Smooth muscle cell (in vitro differentiated cells): ENCODE measurements around the gene TPST2. TPM values are rescaled to one million over a fixed set of nuclear protein-coding genes. Genes with fewer than 3 reads are reported as not detected.

ENCODE experiments used
- DNase-seq: peaks from one replicate; lab custom pipeline; 2025; ENCODE audit not compliant: unreplicated experiment; lab: John Stamatoyannopoulos, UW
- H2AFZ ChIP-seq: fragments of 200-600 bp; sonication (generic); 2 replicates; pipeline ENCODE4 v1.6.0; 2016; ENCODE audit warnings: antibody characterized with exemption, low read depth, mild to moderate bottlenecking
- H3F3A ChIP-seq: fragments of 200-600 bp; sonication (generic); 2 replicates; pipeline ENCODE4 v1.6.0; 2017; ENCODE audit warnings: antibody characterized with exemption, low read depth
- H3K27ac ChIP-seq: fragments of 200-600 bp; sonication (generic); 2 replicates; pipeline ENCODE4 v1.5.1; 2016; ENCODE audit warnings: low read depth, mild to moderate bottlenecking
- H3K27me3 ChIP-seq: fragments of 200-600 bp; sonication (generic); 2 replicates; pipeline ENCODE4 v1.6.1; 2016; ENCODE audit warnings: low read depth, mild to moderate bottlenecking
- H3K36me3 ChIP-seq: fragments of 200-600 bp; sonication (generic); 2 replicates; pipeline ENCODE4 v1.5.1; 2016; ENCODE audit warnings: low read depth
- H3K4me1 ChIP-seq: fragments of 200-600 bp; sonication (generic); 2 replicates; pipeline ENCODE4 v1.5.1; 2016; ENCODE audit warnings: low read depth
- H3K4me2 ChIP-seq: fragments of 200-600 bp; sonication (generic); 2 replicates; pipeline ENCODE4 v1.6.0; 2016; ENCODE audit warnings: mild to moderate bottlenecking
- H3K4me3 ChIP-seq: fragments of 200-600 bp; sonication (generic); 2 replicates; pipeline ENCODE4 v1.5.1; 2016; ENCODE audit warnings: mild to moderate bottlenecking
- H3K79me2 ChIP-seq: fragments of 200-600 bp; sonication (generic); 2 replicates; pipeline ENCODE4 v1.6.0; 2016; ENCODE audit warnings: low read depth, mild to moderate bottlenecking
- H3K9ac ChIP-seq: fragments of 200-600 bp; sonication (generic); 2 replicates; pipeline ENCODE4 v1.6.0; 2016; ENCODE audit warnings: low read depth
- H3K9me3 ChIP-seq: fragments of 200-600 bp; sonication (generic); replicated peaks from 2 replicates; pipeline ENCODE4 v1.5.1; 2016; ENCODE audit warnings: low read depth
- H4K20me1 ChIP-seq: fragments of 200-600 bp; sonication (generic); 2 replicates; pipeline ENCODE4 v1.6.0; 2016; ENCODE audit warnings: low read depth
- WGBS: methylation state at CpG from one replicate; pipeline ENCODE4 v1.1.7; 2016; ENCODE audit warnings: low lambda C conversion rate; 5-methylcytosine and 5-hydroxymethylcytosine counted together
- microRNA counts: library from miRNA; unstranded; fragments of <30 nt; microRNA quantifications from one replicate; lab custom pipeline; 2016
- microRNA-seq: library from miRNA; unstranded; fragments of <30 nt; microRNA quantifications from one replicate; pipeline ENCODE4, GENCODE V29; 2016; ENCODE audit warnings: borderline number of aligned reads
- polyA plus RNA-seq: library from polyadenylated mRNA; unstranded; fragments of >200 nt; fragmentation: Nextera tagmentation; extraction: Ambion mirVana; gene quantifications from 2 replicates; pipeline ENCODE4 v1.2.1, GENCODE V29; 2016
- small RNA-seq: library from RNA; depleted of rRNA; stranded (forward); fragments of <200 nt; gene quantifications from one replicate; pipeline ENCODE3, GENCODE V24; 2014
- total RNA-seq: library from RNA; depleted of rRNA; stranded (reverse); fragments of >200 nt; gene quantifications from 2 replicates; pipeline ENCODE4 v1.2.3, GENCODE V29; 2014
- TF ChIP-seq, protein P1 (sequence below): fragments of 200-600 bp; sonication (generic); IDR thresholded peaks from 2 replicates; pipeline ENCODE4 v1.5.1; 2017; ENCODE audit warnings: borderline replicate concordance, mild to moderate bottlenecking, antibody characterized with exemption; ENCODE audit not compliant: insufficient read depth, poor library complexity, severe bottlenecking

Gene TPST2
- total and polyA plus RNA-seq, 2 experiments from 2014 or later = 44.1 to 48.5 TPM

DNA sequence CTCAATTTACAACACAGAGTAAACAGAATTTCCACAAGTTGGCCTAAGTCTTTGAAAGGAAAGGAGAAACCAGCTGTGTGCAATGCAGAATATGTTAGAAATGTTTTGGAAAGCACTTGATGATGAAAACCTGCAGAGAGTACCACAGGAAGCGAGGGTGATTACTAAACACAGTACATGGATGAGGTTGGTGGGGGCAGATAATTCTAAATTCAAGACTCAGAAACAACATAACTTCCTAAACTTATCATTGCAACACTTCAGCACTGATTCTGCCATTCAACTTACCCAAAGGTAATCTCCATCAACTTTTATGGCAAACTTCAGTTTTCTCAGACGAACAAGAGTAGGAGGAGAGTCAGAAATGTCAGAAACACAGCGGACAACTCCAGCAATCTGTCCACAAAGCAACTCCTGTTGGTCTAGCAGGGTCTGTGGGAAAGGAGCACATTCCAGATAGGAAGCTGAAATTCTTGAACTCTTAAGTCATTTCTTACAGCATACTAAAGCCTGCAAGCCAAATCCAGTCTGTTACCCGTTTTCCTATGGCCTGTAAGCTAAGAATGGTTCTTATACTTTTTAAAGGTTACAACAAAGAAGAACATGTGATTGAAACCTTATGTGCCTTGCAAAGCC lies 113.1 kb downstream of the TPST2 start:
- H3K27me3 ChIP-seq = no peaks in the 10 kb centered on the region
- H3K4me3 ChIP-seq = no peak overlapping the region
- H3F3A ChIP-seq = peaks cover 20% of the 10 kb centered on the region
- peak overlapping the region; percentile 42 for H3K9ac ChIP-seq
- DNase-seq = no peak
- no peaks in the 10 kb centered on the region for H3K9me3 ChIP-seq
- WGBS = 26% methylated on average over 4 of the region's 4 CpGs
- no peak overlapping the region for H2AFZ ChIP-seq
- peak overlapping the region; percentile 65 for H3K4me2 ChIP-seq
- no peaks in the 10 kb centered on the region for H4K20me1 ChIP-seq
- peak overlapping the region; percentile 95 for H3K27ac ChIP-seq
- H3K4me1 ChIP-seq = peaks cover 13% of the 10 kb centered on the region
- TF ChIP-seq, protein P1, sequence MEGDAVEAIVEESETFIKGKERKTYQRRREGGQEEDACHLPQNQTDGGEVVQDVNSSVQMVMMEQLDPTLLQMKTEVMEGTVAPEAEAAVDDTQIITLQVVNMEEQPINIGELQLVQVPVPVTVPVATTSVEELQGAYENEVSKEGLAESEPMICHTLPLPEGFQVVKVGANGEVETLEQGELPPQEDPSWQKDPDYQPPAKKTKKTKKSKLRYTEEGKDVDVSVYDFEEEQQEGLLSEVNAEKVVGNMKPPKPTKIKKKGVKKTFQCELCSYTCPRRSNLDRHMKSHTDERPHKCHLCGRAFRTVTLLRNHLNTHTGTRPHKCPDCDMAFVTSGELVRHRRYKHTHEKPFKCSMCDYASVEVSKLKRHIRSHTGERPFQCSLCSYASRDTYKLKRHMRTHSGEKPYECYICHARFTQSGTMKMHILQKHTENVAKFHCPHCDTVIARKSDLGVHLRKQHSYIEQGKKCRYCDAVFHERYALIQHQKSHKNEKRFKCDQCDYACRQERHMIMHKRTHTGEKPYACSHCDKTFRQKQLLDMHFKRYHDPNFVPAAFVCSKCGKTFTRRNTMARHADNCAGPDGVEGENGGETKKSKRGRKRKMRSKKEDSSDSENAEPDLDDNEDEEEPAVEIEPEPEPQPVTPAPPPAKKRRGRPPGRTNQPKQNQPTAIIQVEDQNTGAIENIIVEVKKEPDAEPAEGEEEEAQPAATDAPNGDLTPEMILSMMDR = no peak
- H3K36me3 ChIP-seq = no peaks in the 10 kb centered on the region
- peaks cover 9% of the 10 kb centered on the region for H3K79me2 ChIP-seq

DNA sequence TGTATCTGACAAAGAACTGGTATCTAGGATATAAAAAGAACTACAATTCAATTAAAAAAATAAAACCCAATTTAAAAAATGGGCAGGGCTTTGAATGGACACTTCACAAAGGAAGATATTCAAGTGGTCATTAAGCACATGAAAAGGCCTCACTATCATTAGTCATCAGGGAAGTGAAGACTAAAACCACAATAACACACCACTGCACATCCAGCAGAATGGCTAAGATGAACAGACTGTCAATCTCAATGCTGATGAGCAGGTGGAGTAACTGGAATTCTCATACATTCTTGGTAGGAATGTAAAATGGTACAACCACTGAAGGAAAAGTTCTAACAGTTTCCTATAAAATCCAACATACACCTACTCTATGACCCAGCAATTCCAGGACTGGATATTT lies 115.2 kb downstream of the TPST2 start:
- Histone ChIP-seq H3K36me3 (no peaks in the 10 kb centered on the region), H3K4me1 (peaks cover 6% of the 10 kb centered on the region), H3K79me2 (peaks cover 9% of the 10 kb centered on the region), H4K20me1 (no peaks in the 10 kb centered on the region), H3F3A (peaks cover 18% of the 10 kb centered on the region), H3K27me3 (no peaks in the 10 kb centered on the region), H3K4me3 (no peak overlapping the region), H2AFZ (no peak overlapping the region), H3K9me3 (no peaks in the 10 kb centered on the region), H3K27ac (peak overlapping the region; percentile 97), H3K4me2 (peak overlapping the region; percentile 14), H3K9ac (no peak overlapping the region)
- DNase-seq = no peak
- TF ChIP-seq, protein P1 = no peak

MicroRNAs encoded within 50 kb of the gene (microRNA counts, 767-probe panel; counts per million panel counts)
- microRNA hsa-miR-548j (lab: Ali Mortazavi, UCI) = 183 counts per million

Small RNAs within 50 kb of the gene (microRNA-seq; reads per million reads assigned to microRNA genes)
- 9.4 reads per million, percentile 11 among the genes with 10 or more reads in this experiment for gene MIR548J

Small RNAs within 50 kb of the gene (small RNA-seq; reads per million reads assigned to genes)
- 0.13 reads per million for gene MIR548J

Other genes with a start within 250 kb of the TPST2 start
- 2.4 and 4.5 TPM in 2 replicates for gene ASPHD2, start 160.9 kb downstream of the TPST2 start, total RNA-seq
- 3.7 and 5.3 TPM in 2 replicates for gene ASPHD2, start 160.9 kb downstream of the TPST2 start, polyA plus RNA-seq
- 23.5 and 46.3 TPM in 2 replicates for gene HPS4, start 106.3 kb downstream of the TPST2 start, total RNA-seq
- 18.2 and 21.2 TPM in 2 replicates for gene HPS4, start 106.3 kb downstream of the TPST2 start, polyA plus RNA-seq
- gene SRRD, start 106.3 kb downstream of the TPST2 start, total RNA-seq = 20.7 and 35.8 TPM in 2 replicates
- 34.5 and 38.6 TPM in 2 replicates for gene SRRD, start 106.3 kb downstream of the TPST2 start, polyA plus RNA-seq
- 22.5 and 34.9 TPM in 2 replicates for gene TFIP11, start 77.7 kb downstream of the TPST2 start, total RNA-seq
- 25.7 and 27.7 TPM in 2 replicates for gene TFIP11, start 77.7 kb downstream of the TPST2 start, polyA plus RNA-seq
- gene CRYBB1, start 27.9 kb upstream of the TPST2 start, total RNA-seq = 0.27 TPM in 1 of 2 replicates, not detected in the other
- gene CRYBB1, start 27.9 kb upstream of the TPST2 start, polyA plus RNA-seq = not detected in 2 replicates
- 4.9 TPM in 1 of 2 replicates, not detected in the other for gene CRYBA4, start 31.8 kb upstream of the TPST2 start, total RNA-seq
- 1.1 and 1.8 TPM in 2 replicates for gene CRYBA4, start 31.8 kb upstream of the TPST2 start, polyA plus RNA-seq
- 2.8 and 7.0 TPM in 2 replicates for gene MIAT, start 67.5 kb upstream of the TPST2 start, total RNA-seq
- 0.16 and 5.1 TPM in 2 replicates for gene MIAT, start 67.5 kb upstream of the TPST2 start, polyA plus RNA-seq